Colonic mucosa (tissue), 4 donors: ENCODE data around the gene CRTC1. TPM values are rescaled to one million over a fixed set of nuclear protein-coding genes. Genes with fewer than 3 reads are reported as not detected.

ENCODE experiments used
- DNase-seq: peaks from one replicate; pipeline ENCODE4 v3.0.0-alpha.2; 2020
- H3K27ac ChIP-seq: fragments of 200-600 bp; one replicate; pipeline ENCODE4 v1.8.0; 2021
- H3K27me3 ChIP-seq: fragments of 200-600 bp; one replicate; pipeline ENCODE4 v1.8.0; 2021
- H3K36me3 ChIP-seq: fragments of 200-600 bp; one replicate; pipeline ENCODE4 v1.8.0; 2021
- H3K4me1 ChIP-seq: fragments of 200-600 bp; one replicate; pipeline ENCODE4 v1.8.0; 2021; ENCODE audit warnings: mild to moderate bottlenecking
- H3K4me3 ChIP-seq: fragments of 200-600 bp; one replicate; pipeline ENCODE4 v1.8.0; 2021
- H3K9ac ChIP-seq, 2 donors: one replicate each; pipeline ENCODE4 v1.7.0; 2013; ENCODE audit warnings: control low read depth in 2 of 2, low read depth in 2 of 2, low read length in 2 of 2
- H3K9me3 ChIP-seq: fragments of 200-600 bp; one replicate; pipeline ENCODE4 v1.8.0; 2021
- CTCF ChIP-seq: fragments of 200-600 bp; IDR thresholded peaks from one replicate; pipeline ENCODE4 v1.8.0; 2022; ENCODE audit warnings: antibody characterized with exemption, mild to moderate bottlenecking
- intact Hi-C: fragments of 100-400 bp; cut with DNase I; formaldehyde crosslinking; loops from one replicate; pipeline ENCODE4 v1.14.1; 2022
- total RNA-seq, 2 donors: library from RNA; stranded (reverse); fragmentation: NEBNext Ultra II Directional in 1 of 2; extraction: Animal tissue kit (Norgen Biotek cat#: 25700) in 1 of 2; gene quantifications; one replicate each; pipeline ENCODE4 v1.2.1, GENCODE V29; 2021
- donor health status: healthy.
- donor health status: DM: no; HTN: no; CAD: no.
- donor health status: DM: no; HTN: no; CAD: no.

CRTC1 gene
- total RNA-seq, 2 donors from 2014 or later = 7.6 to 10.3 TPM

DNA sequence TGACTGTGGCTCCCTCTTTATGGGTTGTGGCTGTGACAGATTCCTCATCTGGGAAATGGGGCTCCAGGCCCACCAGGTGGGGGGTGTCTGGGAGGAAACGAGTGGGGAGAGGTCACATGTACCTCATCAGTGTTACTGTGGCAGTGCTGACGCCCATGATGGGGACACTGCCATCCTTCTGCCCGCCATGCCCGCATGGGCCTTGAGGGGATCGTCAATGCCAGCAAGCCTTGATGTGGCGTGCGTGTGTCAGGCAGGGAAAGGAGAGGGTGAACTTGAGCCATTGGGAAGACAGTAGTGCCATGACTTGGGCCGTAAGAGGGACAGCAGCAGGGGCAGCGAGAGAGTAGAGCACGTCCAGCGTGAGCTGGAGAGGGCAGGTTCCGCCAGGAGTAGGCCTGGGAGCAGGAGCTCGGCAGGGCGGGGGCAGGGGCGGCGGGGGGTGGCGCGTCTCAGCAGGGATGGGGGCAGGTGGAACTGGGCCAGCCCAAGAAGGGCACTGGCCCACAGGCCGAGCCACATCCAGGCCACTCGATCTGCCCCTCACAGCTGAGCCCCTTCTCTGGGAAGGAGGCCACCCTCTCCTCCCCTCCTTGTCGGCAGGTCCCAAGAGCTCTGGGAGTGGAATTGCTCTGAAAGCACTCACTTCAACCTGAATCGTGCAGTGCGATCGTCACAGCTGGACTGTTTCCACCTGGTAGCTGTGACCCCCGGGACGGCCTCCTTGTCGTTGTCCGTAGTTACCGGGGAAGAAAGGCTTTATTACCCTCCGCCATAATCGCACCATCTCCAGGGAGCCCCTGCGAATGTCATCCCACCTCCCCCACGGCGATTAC lies 36.7 kb upstream of the CRTC1 start:
- Histone ChIP-seq H3K36me3 (no peaks in the 10 kb centered on the region), H3K27me3 (no peaks in the 10 kb centered on the region), H3K9ac (no peak overlapping the region), H3K27ac (no peak overlapping the region), H3K9me3 (no peaks in the 10 kb centered on the region), H3K4me3 (no peak overlapping the region), H3K4me1 (no peaks in the 10 kb centered on the region)
- TF ChIP-seq CTCF = no peak
- DNase-seq = no peak
- intact Hi-C loops = no loop called here

DNA sequence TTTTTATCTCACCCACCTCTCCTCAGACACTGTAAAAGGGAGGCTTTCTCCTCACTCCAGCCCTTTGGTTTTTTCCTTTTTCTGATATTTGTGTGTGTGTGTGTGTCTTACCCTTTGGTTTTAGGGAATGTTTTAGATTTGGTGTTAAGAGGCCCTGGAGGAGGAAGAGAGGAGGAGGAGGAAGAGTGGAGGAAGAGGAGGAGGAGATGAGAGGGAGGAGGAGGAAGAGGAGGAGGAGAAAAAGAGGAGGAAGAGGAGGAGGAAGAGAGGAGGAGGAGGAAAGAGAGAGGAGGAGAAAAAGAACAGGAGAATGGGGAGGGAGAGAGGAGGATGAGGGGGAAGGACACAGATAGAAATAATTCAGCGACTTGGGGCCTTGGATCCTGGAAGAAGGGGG lies 36.1 kb upstream of the CRTC1 start:
- DNase-seq = no peak
- no peak overlapping the region for H3K4me3 ChIP-seq
- intact Hi-C loops = no loop called here
- H3K36me3 ChIP-seq = no peaks in the 10 kb centered on the region
- TF ChIP-seq CTCF = no peak
- no peaks in the 10 kb centered on the region for H3K4me1 ChIP-seq
- no peaks in the 10 kb centered on the region for H3K9me3 ChIP-seq
- no peak overlapping the region for H3K27ac ChIP-seq
- no peak overlapping the region for H3K9ac ChIP-seq
- no peaks in the 10 kb centered on the region for H3K27me3 ChIP-seq

DNA sequence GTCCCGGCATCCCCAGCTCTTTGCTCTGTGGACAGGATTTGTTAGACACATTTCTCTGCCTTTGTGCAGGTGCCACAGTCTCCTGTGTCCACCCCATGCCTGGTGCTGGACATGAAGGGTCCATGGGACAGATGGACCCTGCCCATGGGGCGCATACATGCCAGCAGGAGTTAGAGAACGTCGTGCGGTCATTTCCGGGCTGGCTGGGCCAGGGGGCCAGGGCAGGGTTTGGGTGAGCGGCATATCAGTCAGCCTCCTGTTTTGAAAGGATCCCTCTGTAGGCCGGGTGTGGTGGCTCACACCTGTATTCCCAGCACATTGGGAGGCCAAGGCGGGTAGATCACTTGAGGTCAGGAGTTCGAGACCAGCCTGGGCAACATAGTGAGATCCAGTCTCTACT lies 35.7 kb upstream of the CRTC1 start:
- no peaks in the 10 kb centered on the region for H3K27me3 ChIP-seq
- H3K9me3 ChIP-seq = no peaks in the 10 kb centered on the region
- H3K9ac ChIP-seq = no peak overlapping the region
- TF ChIP-seq CTCF = no peak
- intact Hi-C loops = no loop called here
- no peak overlapping the region for H3K4me3 ChIP-seq
- H3K4me1 ChIP-seq = no peaks in the 10 kb centered on the region
- H3K36me3 ChIP-seq = no peaks in the 10 kb centered on the region
- H3K27ac ChIP-seq = no peak overlapping the region
- DNase-seq = no peak

GRCh38 chr19:18648973-18649315 lies 34.5 kb upstream of the CRTC1 start:
- Histone ChIP-seq H3K9ac (no peak overlapping the region), H3K4me3 (no peak overlapping the region), H3K27ac (peak overlapping the region; percentile 63), H3K27me3 (no peaks in the 10 kb centered on the region), H3K36me3 (no peaks in the 10 kb centered on the region), H3K4me1 (no peaks in the 10 kb centered on the region), H3K9me3 (no peaks in the 10 kb centered on the region)
- DNase-seq = no peak
- no peak for TF ChIP-seq CTCF
- intact Hi-C loops = no loop called here

DNA sequence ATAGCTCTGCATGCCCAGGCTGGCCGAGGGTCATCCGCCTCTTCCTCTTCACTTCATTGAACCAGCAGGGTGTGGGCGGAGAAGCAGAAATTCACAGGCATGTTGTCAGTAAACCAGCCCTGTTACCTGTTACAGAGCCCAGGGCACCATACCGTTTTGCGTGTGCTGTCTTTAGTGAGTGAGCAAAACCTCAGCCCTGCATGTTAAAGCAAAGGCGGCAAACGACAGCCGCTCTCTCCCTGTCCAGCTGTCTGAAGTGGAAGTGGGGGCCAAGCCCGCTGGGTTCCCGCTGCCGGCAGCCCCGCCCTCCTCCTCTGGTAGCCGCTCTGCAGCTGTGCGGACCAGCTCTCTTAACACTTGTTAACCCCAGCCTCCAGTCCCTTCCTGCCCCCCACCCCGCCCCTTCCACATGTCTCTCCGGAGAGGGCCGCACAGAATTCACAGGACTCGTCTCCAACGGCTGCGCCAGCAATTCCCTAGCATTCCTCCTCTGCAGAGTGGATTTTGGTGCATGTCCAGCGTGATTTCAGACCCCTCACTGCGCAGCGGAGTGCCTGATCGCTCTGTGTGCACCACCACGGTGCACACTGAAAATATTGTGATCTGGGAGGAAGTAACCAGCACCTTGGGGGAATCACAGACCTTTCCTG lies 34.0 kb upstream of the CRTC1 start:
- peak; percentile 53 for DNase-seq
- no peak overlapping the region for H3K4me3 ChIP-seq

More for the DNA sequence above, 34.0 kb upstream of the CRTC1 start:
- peak overlapping the region; percentile 63 for H3K27ac ChIP-seq
- no peaks in the 10 kb centered on the region for H3K9me3 ChIP-seq
- intact Hi-C loops = no loop called here
- no peaks in the 10 kb centered on the region for H3K27me3 ChIP-seq
- no peak for TF ChIP-seq CTCF
- H3K4me1 ChIP-seq = no peaks in the 10 kb centered on the region
- H3K9ac ChIP-seq = peak overlapping the region in 1 of 2 donors; percentile 12
- no peaks in the 10 kb centered on the region for H3K36me3 ChIP-seq
